ENCODE results near the gene SALL1.

SALL1 gene

DNA sequence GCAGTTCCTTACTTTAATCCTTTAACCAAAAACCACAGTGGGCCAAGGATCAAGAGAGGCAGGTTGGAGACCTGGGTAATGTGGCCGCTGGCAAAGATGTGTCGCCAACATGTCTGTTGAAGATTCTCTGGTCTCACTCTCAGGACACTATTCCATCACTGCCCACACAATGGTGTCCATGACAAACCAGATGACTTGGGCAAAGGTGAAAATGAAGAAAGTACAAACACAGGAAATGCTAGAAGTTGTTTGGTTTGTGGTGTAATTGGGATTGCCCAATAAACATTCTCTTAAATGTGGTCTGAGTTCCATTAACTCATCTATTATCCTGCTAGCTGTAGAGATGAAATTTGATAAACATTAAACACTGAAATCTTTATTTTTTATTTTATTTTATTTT is 43.3 kb downstream of the SALL1 start:
- no peak overlapping the region for H3K4me2 ChIP-seq (ENCODE audit: low read length)
- H3K9me3 ChIP-seq (ENCODE audit: control insufficient read depth, insufficient read depth, low read length): no peaks in the 10 kb centered on the region
- H3K36me3 ChIP-seq (ENCODE audit: control insufficient read depth, low read length): no peaks in the 10 kb centered on the region
- TF ChIP-seq, protein P1, sequence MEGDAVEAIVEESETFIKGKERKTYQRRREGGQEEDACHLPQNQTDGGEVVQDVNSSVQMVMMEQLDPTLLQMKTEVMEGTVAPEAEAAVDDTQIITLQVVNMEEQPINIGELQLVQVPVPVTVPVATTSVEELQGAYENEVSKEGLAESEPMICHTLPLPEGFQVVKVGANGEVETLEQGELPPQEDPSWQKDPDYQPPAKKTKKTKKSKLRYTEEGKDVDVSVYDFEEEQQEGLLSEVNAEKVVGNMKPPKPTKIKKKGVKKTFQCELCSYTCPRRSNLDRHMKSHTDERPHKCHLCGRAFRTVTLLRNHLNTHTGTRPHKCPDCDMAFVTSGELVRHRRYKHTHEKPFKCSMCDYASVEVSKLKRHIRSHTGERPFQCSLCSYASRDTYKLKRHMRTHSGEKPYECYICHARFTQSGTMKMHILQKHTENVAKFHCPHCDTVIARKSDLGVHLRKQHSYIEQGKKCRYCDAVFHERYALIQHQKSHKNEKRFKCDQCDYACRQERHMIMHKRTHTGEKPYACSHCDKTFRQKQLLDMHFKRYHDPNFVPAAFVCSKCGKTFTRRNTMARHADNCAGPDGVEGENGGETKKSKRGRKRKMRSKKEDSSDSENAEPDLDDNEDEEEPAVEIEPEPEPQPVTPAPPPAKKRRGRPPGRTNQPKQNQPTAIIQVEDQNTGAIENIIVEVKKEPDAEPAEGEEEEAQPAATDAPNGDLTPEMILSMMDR (IDR thresholded peaks at IDR 0.05; ENCODE audit: low read depth, low read length, poor library complexity, severe bottlenecking): no peak
- no peak for TF ChIP-seq EZH2phosphoT487 (IDR thresholded peaks at IDR 0.05; ENCODE audit: borderline replicate concordance, low read length)
- H3K4me3 ChIP-seq (ENCODE audit: low read length): no peak overlapping the region
- H3K9me2 ChIP-seq (replicated peaks; ENCODE audit: control insufficient read depth, low read length): no peaks in the 10 kb centered on the region
- H3K79me2 ChIP-seq (ENCODE audit: control insufficient read depth, low read length): no peaks in the 10 kb centered on the region
- no peaks in the 10 kb centered on the region for H3K4me1 ChIP-seq (ENCODE audit: control insufficient read depth, low read length)
- H3F3A ChIP-seq (ENCODE audit: control insufficient read depth, insufficient read depth): no peaks in the 10 kb centered on the region
- H4K20me1 ChIP-seq (ENCODE audit: control insufficient read depth, insufficient read depth, low read depth, low read length): no peaks in the 10 kb centered on the region
- no peak overlapping the region for H3K27ac ChIP-seq (ENCODE audit: low read depth, low read length)
- H3K27me3 ChIP-seq (ENCODE audit: control insufficient read depth, low read length): no peaks in the 10 kb centered on the region

DNA sequence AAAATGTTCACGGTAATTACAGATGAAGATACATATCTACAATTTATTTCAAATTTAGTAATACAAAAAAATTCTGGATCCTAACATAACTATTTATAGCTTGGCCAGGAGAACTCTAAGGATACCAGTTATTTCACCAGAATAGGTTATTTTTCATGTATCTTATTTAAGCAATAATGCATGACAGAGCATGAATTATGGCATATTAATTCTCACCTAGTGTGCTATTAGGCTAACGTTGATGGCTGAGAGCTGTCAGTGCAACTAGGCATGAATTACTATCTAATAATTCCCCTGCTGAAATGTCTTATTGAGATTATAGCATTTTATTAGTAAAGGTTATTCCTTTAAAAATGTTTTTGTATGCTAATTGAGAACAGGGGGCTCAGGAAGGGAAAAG is 44.5 kb downstream of the SALL1 start:
- TF ChIP-seq, protein P1 (IDR thresholded peaks at IDR 0.05; ENCODE audit: low read depth, low read length, poor library complexity, severe bottlenecking): no peak
- no peak for TF ChIP-seq EZH2phosphoT487 (IDR thresholded peaks at IDR 0.05; ENCODE audit: borderline replicate concordance, low read length)

GRCh38 chr16:51103590-51103989 is 47.5 kb downstream of the SALL1 start:
- H3K79me2 ChIP-seq (ENCODE audit: control insufficient read depth, low read length): no peaks in the 10 kb centered on the region
- no peak overlapping the region for H3K27ac ChIP-seq (ENCODE audit: low read depth, low read length)
- TF ChIP-seq EZH2phosphoT487 (IDR thresholded peaks at IDR 0.05; ENCODE audit: borderline replicate concordance, low read length): no peak
- TF ChIP-seq, protein P1 (IDR thresholded peaks at IDR 0.05; ENCODE audit: low read depth, low read length, poor library complexity, severe bottlenecking): no peak
- no peaks in the 10 kb centered on the region for H3F3A ChIP-seq (ENCODE audit: control insufficient read depth, insufficient read depth)
- H3K4me3 ChIP-seq (ENCODE audit: low read length): no peak overlapping the region
- no peak overlapping the region for H3K4me2 ChIP-seq (ENCODE audit: low read length)
- H3K9me2 ChIP-seq (replicated peaks; ENCODE audit: control insufficient read depth, low read length): no peaks in the 10 kb centered on the region
- H3K36me3 ChIP-seq (ENCODE audit: control insufficient read depth, low read length): no peaks in the 10 kb centered on the region
- no peaks in the 10 kb centered on the region for H4K20me1 ChIP-seq (ENCODE audit: control insufficient read depth, insufficient read depth, low read depth, low read length)
- H3K27me3 ChIP-seq (ENCODE audit: control insufficient read depth, low read length): no peaks in the 10 kb centered on the region
- no peaks in the 10 kb centered on the region for H3K4me1 ChIP-seq (ENCODE audit: control insufficient read depth, low read length)
- no peaks in the 10 kb centered on the region for H3K9me3 ChIP-seq (ENCODE audit: control insufficient read depth, insufficient read depth, low read length)

More for the DNA sequence above, 44.5 kb downstream of the SALL1 start:
- no peaks in the 10 kb centered on the region for H4K20me1 ChIP-seq (ENCODE audit: control insufficient read depth, insufficient read depth, low read depth, low read length)
- no peak overlapping the region for H3K4me2 ChIP-seq (ENCODE audit: low read length)
- H3K4me1 ChIP-seq (ENCODE audit: control insufficient read depth, low read length): no peaks in the 10 kb centered on the region
- H3K79me2 ChIP-seq (ENCODE audit: control insufficient read depth, low read length): no peaks in the 10 kb centered on the region
- H3K4me3 ChIP-seq (ENCODE audit: low read length): no peak overlapping the region
- H3K9me2 ChIP-seq (replicated peaks; ENCODE audit: control insufficient read depth, low read length): no peaks in the 10 kb centered on the region
- H3F3A ChIP-seq (ENCODE audit: control insufficient read depth, insufficient read depth): no peaks in the 10 kb centered on the region
- H3K9me3 ChIP-seq (ENCODE audit: control insufficient read depth, insufficient read depth, low read length): no peaks in the 10 kb centered on the region
- no peaks in the 10 kb centered on the region for H3K36me3 ChIP-seq (ENCODE audit: control insufficient read depth, low read length)
- H3K27me3 ChIP-seq (ENCODE audit: control insufficient read depth, low read length): no peaks in the 10 kb centered on the region
- H3K27ac ChIP-seq (ENCODE audit: low read depth, low read length): no peak overlapping the region

DNA sequence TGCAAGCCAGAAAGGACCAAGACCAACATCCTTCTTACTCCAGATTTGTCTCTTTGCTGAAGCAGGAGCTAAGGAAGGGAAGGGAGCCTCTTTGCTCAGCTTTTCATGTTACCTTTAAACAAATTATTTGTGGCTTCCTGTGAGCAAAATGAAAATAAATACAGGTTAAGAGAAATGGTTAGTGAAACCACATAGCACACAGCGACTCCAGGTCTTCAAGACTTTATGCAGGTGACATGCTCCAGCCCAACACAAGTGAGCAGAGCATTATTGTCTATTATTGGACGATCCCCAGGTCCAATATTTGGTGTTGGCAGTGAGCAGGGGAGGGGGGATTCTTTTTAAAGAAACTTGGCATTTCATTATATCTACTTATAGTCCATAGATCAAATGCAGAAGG is 53.3 kb downstream of the SALL1 start:
- H3K4me1 ChIP-seq (ENCODE audit: control insufficient read depth, low read length): no peaks in the 10 kb centered on the region
- no peaks in the 10 kb centered on the region for H4K20me1 ChIP-seq (ENCODE audit: control insufficient read depth, insufficient read depth, low read depth, low read length)
- H3K4me3 ChIP-seq (ENCODE audit: low read length): no peak overlapping the region
- TF ChIP-seq, protein P1 (IDR thresholded peaks at IDR 0.05; ENCODE audit: low read depth, low read length, poor library complexity, severe bottlenecking): no peak
- no peak for TF ChIP-seq EZH2phosphoT487 (IDR thresholded peaks at IDR 0.05; ENCODE audit: borderline replicate concordance, low read length)
- H3K27ac ChIP-seq (ENCODE audit: low read depth, low read length): no peak overlapping the region
- H3F3A ChIP-seq (ENCODE audit: control insufficient read depth, insufficient read depth): no peaks in the 10 kb centered on the region
- H3K9me3 ChIP-seq (ENCODE audit: control insufficient read depth, insufficient read depth, low read length): no peaks in the 10 kb centered on the region
- no peaks in the 10 kb centered on the region for H3K79me2 ChIP-seq (ENCODE audit: control insufficient read depth, low read length)
- no peaks in the 10 kb centered on the region for H3K9me2 ChIP-seq (replicated peaks; ENCODE audit: control insufficient read depth, low read length)
- H3K4me2 ChIP-seq (ENCODE audit: low read length): no peak overlapping the region
- no peaks in the 10 kb centered on the region for H3K36me3 ChIP-seq (ENCODE audit: control insufficient read depth, low read length)
- H3K27me3 ChIP-seq (ENCODE audit: control insufficient read depth, low read length): no peaks in the 10 kb centered on the region
